GM19351 (cell line): ENCODE data around the gene GPS2.

ENCODE experiments used
- ATAC-seq: cut with Tn5 transposase; IDR thresholded peaks from one replicate; pipeline ENCODE4 v1.9.1; 2021; ENCODE audit warnings: mild to moderate bottlenecking, moderate library complexity; ENCODE audit not compliant: unreplicated experiment

Gene GPS2

GRCh38 chr17:7314719-7315569, at the start of gene GPS2:
Gene GPS2 (minus strand): TSS chr17:7315360. CDS start chr17:7315052, 308 bp downstream.
- ATAC-seq, result peak; percentile 78

- ATAC-seq, result no peak
Observed at GRCh38 chr17:7363311-7363710, 48.2 kb upstream of the GPS2 start.

GRCh38 chr17:7361906-7362305, 46.7 kb upstream of the GPS2 start:
- no peak for ATAC-seq

- no peak for ATAC-seq
Observed at GRCh38 chr17:7357381-7357780, 42.2 kb upstream of the GPS2 start.

GRCh38 chr17:7356756-7357155, 41.6 kb upstream of the GPS2 start:
- no peak for ATAC-seq

GRCh38 chr17:7356072-7356549, 41.0 kb upstream of the GPS2 start:
- ATAC-seq, result no peak

- no peak for ATAC-seq
Observed at GRCh38 chr17:7355573-7355972, 40.4 kb upstream of the GPS2 start.

- no peak for ATAC-seq
Observed at GRCh38 chr17:7355053-7355452, 39.9 kb upstream of the GPS2 start, which contains the start of gene TMEM95. Gene TMEM95 (plus strand): TSS chr17:7355156. CDS start chr17:7355205, 49 bp downstream.

GRCh38 chr17:7354262-7354843, 39.2 kb upstream of the GPS2 start:
- no peak for ATAC-seq

- no peak for ATAC-seq
Observed at GRCh38 chr17:7352910-7353635, 37.9 kb upstream of the GPS2 start.

- ATAC-seq, result peak; percentile 6
Observed at GRCh38 chr17:7352503-7352889, 37.3 kb upstream of the GPS2 start.

GRCh38 chr17:7351665-7352502, 36.7 kb upstream of the GPS2 start, which contains the start of gene KCTD11:
Gene KCTD11 (plus strand): TSS chr17:7352162.
- ATAC-seq, result peak; percentile 71

- ATAC-seq, result no peak
Observed at GRCh38 chr17:7348478-7349242, 33.5 kb upstream of the GPS2 start.

- ATAC-seq, result no peak
Observed at GRCh38 chr17:7347630-7348477, 32.7 kb upstream of the GPS2 start.

GRCh38 chr17:7346761-7347614, 31.8 kb upstream of the GPS2 start:
- no peak for ATAC-seq

- no peak for ATAC-seq
Observed at GRCh38 chr17:7343250-7343649, 28.1 kb upstream of the GPS2 start.

- no peak for ATAC-seq
Observed at GRCh38 chr17:7341842-7342241, 26.7 kb upstream of the GPS2 start.

GRCh38 chr17:7340179-7340578, 25.0 kb upstream of the GPS2 start:
- ATAC-seq, result no peak
